Measurements from ENCODE around the gene SLC39A11.

SLC39A11 gene

DNA sequence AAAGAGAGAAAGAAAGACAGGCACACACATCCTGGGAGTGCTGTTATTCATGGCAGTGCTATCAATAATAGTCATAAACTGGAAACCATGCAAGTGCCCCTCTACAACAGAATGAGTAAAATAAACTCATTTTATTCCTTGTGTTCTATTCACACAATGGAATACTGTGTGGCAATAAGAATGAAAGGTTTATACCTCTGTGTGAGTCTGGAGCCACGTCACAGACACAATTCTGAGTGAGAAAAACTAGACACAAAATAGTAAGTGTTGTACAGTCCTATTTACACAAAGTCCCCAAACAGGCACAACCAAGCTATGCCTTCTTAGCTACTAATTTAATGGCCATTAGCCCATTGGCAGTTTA lies 429.7 kb downstream of the SLC39A11 start:
- TF ChIP-seq, protein P1, sequence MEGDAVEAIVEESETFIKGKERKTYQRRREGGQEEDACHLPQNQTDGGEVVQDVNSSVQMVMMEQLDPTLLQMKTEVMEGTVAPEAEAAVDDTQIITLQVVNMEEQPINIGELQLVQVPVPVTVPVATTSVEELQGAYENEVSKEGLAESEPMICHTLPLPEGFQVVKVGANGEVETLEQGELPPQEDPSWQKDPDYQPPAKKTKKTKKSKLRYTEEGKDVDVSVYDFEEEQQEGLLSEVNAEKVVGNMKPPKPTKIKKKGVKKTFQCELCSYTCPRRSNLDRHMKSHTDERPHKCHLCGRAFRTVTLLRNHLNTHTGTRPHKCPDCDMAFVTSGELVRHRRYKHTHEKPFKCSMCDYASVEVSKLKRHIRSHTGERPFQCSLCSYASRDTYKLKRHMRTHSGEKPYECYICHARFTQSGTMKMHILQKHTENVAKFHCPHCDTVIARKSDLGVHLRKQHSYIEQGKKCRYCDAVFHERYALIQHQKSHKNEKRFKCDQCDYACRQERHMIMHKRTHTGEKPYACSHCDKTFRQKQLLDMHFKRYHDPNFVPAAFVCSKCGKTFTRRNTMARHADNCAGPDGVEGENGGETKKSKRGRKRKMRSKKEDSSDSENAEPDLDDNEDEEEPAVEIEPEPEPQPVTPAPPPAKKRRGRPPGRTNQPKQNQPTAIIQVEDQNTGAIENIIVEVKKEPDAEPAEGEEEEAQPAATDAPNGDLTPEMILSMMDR (IDR thresholded peaks at IDR 0.05; ENCODE audit: low read depth, low read length) = no peak
- DNase-seq (ENCODE audit: low read depth, low spot score) = no peak
- in situ Hi-C loops (cut with HindIII; ENCODE audit: low sequenced_read_pairs) = no loop called here
- no peak overlapping the region for H3K4me3 ChIP-seq (ENCODE audit: low read depth, low read length)

DNA sequence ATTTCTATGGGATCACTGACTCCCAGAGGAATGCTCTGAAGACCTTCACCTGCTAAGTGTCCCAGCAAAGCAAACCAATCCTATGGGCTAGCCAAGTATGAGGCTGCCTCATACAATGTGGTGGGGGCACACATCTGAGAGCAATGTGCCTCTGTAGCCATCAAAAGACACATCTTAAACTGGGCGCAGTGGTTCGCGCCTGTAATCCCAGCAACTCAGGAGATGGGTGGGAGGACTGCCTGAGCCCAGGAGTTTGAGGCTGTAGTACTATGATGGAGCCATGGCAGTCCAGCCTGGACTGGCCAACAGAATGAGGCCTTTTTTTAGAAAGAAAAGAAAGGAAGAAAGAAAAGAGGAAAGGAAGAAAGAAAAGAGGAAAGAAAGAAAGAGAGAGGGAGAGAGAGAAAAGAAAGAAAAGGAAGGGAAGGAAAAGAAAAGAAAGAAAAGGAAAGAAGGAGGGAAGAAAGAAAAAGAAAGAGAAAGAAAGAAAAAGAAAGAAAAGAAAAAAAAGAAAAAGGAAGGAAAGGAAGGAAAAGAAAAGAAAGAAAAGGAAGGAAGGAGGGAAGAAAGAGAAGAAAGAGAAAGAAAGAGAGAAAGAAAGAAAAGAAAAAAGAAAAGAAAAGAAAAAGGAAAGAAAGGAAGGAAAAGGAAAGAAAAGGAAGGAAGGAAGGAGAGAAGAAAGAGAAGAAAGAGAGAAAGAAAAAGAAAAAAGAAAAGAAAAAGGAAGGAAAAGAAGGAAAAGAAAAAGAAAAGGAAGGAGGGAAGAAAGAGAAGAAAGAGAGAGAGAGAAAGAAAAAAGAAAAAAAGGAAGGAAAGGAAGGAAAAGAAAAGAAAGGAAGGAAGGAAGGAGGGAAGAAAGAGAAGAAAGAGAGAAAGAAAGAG lies 430.3 kb downstream of the SLC39A11 start:
- no peak overlapping the region for H3K4me3 ChIP-seq (ENCODE audit: low read depth, low read length)
- TF ChIP-seq, protein P1 (IDR thresholded peaks at IDR 0.05; ENCODE audit: low read depth, low read length) = no peak
- no peak for DNase-seq (ENCODE audit: low read depth, low spot score)
- in situ Hi-C loops (cut with HindIII; ENCODE audit: low sequenced_read_pairs) = no loop called here

DNA sequence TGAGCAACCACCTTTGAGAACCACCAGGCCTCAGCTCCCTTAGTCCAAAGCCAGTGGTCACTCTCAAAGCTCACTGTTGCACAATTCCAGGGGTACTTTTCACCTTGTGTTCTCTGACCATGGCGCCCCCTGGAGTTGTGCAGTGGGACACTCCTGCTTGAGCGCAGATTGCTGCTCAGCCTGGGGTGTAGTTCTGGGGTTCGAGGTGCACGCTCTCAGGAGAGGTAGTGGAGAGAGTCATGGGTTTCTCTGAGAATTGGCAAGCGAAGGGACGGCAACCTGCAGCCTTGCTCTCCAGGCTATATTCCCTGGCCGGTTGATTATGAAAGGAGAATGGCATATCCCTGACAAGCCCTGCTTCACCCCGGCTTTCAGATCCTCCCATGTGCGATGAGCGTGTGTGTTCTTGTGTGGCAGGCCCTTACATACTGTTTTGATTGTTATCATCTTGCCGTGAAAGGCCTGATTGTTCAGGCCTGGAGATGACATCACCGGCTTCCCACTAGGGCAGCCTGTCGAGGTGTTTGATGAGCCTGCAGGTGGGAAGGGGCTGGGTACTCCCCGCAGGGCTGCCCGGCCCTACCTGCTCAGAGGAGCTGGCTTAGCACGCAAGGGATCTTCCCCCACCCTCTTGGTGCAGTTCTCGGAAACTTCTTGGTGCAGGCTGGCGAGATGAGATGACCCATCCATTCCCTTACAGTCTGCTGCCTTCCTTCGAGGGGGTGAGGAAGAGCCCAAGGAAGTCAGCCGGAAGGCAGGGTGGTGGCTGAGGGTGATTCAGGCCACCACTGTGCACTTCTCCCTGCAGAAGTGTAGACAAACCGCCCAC lies 431.2 kb downstream of the SLC39A11 start:
- TF ChIP-seq, protein P1 (IDR thresholded peaks at IDR 0.05; ENCODE audit: low read depth, low read length) = peak; percentile 41
- in situ Hi-C loops (cut with HindIII; ENCODE audit: low sequenced_read_pairs) = no loop called here
- H3K4me3 ChIP-seq (ENCODE audit: low read depth, low read length) = no peak overlapping the region
- DNase-seq (ENCODE audit: low read depth, low spot score) = no peak

DNA sequence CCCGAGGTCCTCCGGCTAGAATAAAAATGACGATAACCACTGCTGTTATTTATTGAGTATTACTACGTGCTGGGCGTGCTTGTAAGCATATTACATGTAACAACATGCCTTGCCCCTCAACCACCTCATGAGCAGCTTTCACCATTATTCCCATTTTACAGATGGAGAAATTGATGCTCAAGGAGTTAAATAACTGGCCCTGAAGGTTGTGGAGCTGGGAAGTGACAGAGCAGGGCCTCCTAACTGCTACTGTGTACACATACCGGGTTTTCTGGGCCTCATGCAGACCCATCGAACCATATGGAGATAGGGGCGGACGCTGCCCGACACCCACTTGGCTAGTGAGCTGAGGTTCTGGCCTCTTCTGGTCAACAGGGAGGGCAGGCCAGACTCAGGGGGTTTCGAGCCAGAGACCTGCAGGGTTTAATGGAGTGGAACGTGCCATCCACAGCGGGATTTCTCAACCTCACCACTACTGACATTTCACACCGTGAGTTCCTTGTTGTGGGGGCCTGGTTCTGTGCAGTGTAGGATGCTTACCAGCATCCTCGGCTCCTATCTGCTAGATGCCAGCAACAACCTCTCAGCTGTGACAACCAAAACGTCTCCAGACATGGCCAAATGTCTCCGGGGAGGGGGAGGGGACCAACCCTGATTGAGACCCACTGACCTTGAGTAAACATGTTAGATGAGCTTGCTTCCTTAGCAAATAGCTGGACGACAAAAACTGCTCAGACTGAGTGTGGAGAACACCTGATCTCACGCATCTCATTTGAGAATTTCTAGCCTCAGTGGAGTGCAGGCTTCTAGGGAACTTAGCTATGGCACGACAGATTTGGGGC lies 432.0 kb downstream of the SLC39A11 start:
- no peak for DNase-seq (ENCODE audit: low read depth, low spot score)
- in situ Hi-C loops (cut with HindIII; ENCODE audit: low sequenced_read_pairs) = no loop called here
- H3K4me3 ChIP-seq (ENCODE audit: low read depth, low read length) = no peak overlapping the region
- TF ChIP-seq, protein P1 (IDR thresholded peaks at IDR 0.05; ENCODE audit: low read depth, low read length) = no peak

DNA sequence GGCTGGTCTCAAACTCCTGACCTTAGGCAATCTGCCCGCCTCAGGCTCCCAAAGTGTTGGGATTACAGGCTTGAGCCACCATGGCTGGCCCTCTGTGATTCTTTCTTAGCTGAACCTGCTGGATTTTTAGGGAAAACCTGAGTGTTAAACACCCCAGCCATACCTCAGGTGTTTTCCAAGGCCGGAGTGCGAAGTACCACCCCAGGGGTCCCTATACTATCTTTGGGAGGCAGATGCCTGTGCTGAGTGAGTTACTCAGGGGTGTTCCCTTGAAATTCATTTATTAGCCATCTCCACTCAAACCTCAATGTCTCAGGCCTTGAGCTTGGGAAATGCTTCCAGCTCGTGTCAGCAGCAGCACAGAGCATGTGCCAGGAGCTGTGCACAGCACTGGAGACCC lies 432.7 kb downstream of the SLC39A11 start:
- in situ Hi-C loops (cut with HindIII; ENCODE audit: low sequenced_read_pairs) = no loop called here
- H3K4me3 ChIP-seq (ENCODE audit: low read depth, low read length) = no peak overlapping the region
- DNase-seq (ENCODE audit: low read depth, low spot score) = no peak
- TF ChIP-seq, protein P1 (IDR thresholded peaks at IDR 0.05; ENCODE audit: low read depth, low read length) = no peak

DNA sequence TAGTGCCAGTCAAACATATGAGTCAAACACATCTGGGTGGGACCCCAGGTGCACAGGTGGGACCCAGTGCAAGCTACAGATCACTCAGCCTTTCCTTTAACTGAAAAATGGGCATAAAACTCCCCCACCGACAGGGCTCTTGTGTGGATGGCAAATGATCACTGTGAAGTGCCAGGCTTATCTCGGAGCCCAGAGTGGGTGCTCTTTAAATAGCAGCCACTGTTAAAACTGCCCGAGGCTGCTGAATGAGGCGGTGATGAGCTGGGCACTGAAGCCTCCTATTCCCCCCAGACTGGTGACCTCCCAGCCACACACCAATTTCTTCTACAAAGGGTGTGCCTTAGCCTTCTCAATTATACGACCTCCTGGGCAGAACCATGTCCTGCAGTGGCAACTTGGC lies 433.8 kb downstream of the SLC39A11 start:
- no peak overlapping the region for H3K4me3 ChIP-seq (ENCODE audit: low read depth, low read length)
- in situ Hi-C loops (cut with HindIII; ENCODE audit: low sequenced_read_pairs) = no loop called here
- DNase-seq (ENCODE audit: low read depth, low spot score) = no peak
- TF ChIP-seq, protein P1 (IDR thresholded peaks at IDR 0.05; ENCODE audit: low read depth, low read length) = no peak

Data from astrocyte of the spinal cord (primary cell).